HTR-8/SVneo (cell line): ENCODE data around the gene SLC25A13.
"Not testable (repeated sequence)": the region's sequence is repeated elsewhere in the genome, so short reads cannot be mapped to it uniquely, and the experiment has no call there.

Source experiments
- DNase-seq: peaks from one replicate; pipeline ENCODE4 v3.0.0; 2011; ENCODE audit warnings: low spot score, mixed read lengths; ENCODE audit not compliant: insufficient read length
- FAIRE-seq: peaks from 2 replicates; lab custom pipeline; 2011; peaks lifted over from hg19 to GRCh38; lab: Jason Lieb, UNC

Gene SLC25A13

GRCh38 chr7:96179341-96179740, 142.6 kb downstream of the SLC25A13 start:
- FAIRE-seq (no peak), DNase-seq (no peak)

- no peak for FAIRE-seq
- DNase-seq, result no peak
Observed at GRCh38 chr7:96178581-96178980, 143.3 kb downstream of the SLC25A13 start.

GRCh38 chr7:96177353-96177752, 144.5 kb downstream of the SLC25A13 start:
- FAIRE-seq, result no peak
- no peak for DNase-seq

- FAIRE-seq (no peak), DNase-seq (no peak)
Observed at GRCh38 chr7:96174812-96175211, 147.1 kb downstream of the SLC25A13 start.

DNA sequence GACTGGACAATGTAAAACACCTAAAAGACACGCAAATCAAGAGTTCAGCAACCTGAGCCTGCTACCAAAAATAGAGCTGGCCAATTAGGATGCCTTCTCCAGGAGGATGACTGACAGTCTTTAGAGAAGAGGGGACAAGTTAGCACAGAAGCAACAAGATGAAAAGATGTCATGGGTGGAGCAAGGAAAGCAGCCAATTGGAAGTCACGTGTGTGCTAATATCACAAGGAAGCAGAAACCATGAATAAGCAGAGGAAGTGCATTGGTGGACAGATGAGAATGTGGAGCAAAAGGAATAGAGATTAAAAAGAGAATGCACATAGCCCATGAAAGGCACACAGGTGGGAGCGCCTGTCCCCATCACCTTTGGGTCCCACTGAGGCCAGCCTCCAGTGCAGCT, 148.1 kb downstream of the SLC25A13 start:
- FAIRE-seq, result no peak
- no peak for DNase-seq

DNA sequence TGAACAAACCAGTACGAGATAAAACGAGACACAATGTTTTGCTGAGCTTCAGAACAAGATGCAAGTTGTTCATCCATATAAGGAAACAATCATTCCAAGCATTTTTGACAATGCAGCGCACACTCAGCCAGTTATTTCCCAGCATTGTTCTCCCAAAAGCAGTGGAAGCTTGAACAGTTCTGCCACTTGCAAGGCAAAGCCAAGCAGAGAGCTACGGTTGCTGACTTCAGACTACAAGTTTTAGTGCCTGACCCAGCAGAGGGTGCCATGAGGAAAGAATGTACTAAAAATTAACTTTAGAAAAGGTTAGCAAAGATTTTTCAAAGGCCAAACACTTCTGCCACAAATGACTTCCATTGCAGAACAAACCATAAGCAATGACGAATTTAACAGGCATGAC, 152.5 kb downstream of the SLC25A13 start:
- no peak for DNase-seq
- no peak for FAIRE-seq

- FAIRE-seq (no peak), DNase-seq (no peak)
Observed at GRCh38 chr7:96167424-96167823, 154.5 kb downstream of the SLC25A13 start.

GRCh38 chr7:96161897-96162296, 160.0 kb downstream of the SLC25A13 start:
- FAIRE-seq (no peak), DNase-seq (no peak)

- DNase-seq, result no peak
- no peak for FAIRE-seq
Observed at GRCh38 chr7:96157856-96158255, 164.0 kb downstream of the SLC25A13 start.

GRCh38 chr7:96154506-96154905, 167.4 kb downstream of the SLC25A13 start:
- peak; percentile 5 for DNase-seq
- FAIRE-seq, result not testable (repeated sequence)

GRCh38 chr7:96152706-96153105, 169.2 kb downstream of the SLC25A13 start:
- FAIRE-seq (no peak), DNase-seq (no peak)

DNA sequence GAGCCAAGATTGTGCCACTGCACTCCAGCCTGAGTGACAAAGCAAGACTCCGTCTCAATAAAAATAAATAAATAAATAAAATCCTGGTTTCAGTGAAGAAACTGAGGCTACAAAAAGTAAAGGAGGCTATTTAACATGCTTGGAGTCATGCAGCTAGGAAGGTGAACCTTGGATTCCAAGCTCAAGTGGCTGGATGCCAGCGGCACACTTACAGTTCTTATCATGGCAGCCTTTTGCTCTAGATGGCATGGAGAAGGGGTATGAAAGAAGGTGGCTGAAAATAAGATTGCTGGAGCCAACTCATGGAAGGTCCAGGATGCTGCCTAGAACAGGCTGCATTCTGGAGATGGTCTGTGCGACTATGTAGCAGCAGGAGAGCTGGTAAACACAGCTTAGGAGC, 170.0 kb downstream of the SLC25A13 start:
- FAIRE-seq, result no peak
- DNase-seq, result no peak

- FAIRE-seq, result no peak
- DNase-seq, result no peak
Observed at GRCh38 chr7:96144260-96144526, 177.7 kb downstream of the SLC25A13 start.

GRCh38 chr7:96143495-96144259, 178.2 kb downstream of the SLC25A13 start:
- FAIRE-seq (no peak), DNase-seq (no peak)

DNA sequence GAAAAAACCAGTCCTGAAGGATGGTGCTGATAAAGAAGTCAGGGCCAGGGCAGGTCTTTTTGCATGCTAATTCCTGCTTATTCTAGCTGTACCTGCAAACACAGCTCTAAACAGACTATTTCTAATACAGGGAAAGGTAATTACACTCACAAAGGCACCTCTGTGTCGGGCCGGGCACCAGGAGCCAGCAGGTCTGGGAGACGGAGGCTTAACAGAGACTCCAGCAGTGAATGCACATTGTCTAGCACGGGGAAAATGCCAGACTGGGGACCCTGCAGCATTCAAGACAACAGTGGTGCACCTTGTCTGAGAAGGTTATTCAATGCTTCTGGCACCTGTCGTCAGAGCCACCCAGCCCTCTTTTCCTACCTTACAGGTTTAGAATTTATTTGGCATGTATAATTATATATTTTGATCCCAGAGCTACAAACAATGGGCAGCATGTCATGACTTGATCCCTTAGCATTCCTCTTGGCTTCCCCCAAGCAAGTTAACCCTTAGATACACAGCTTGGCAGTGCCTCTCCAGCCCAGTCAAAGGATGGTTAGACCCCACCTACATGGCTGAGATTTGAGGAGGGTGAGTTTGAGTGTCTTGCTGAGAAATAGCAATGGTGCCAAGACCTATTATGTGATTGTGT, 185.2 kb downstream of the SLC25A13 start:
- no peak for FAIRE-seq
- DNase-seq, result no peak

DNA sequence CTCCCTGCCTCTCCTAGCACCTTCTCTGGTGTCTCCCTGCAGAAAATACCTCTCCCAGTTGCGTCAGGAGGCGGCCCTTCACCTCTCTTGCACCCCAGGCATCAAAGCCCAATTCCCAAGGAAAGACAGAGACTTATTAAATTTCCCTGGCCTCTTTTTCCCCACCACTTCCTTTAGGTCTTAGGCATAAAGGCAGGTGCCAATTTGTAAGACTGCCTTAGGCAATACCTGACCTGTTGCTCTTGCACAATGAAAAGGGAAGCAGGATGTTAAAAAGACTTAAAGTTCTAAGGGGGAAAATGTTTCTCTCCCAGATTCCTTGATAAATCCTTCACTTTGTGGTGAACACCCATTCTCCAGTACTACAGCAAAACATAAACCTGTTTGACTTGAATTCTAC, 186.7 kb downstream of the SLC25A13 start:
- DNase-seq (no peak), FAIRE-seq (no peak)

- DNase-seq, result no peak
- FAIRE-seq, result no peak
Observed at GRCh38 chr7:96131525-96131924, 190.4 kb downstream of the SLC25A13 start.

DNA sequence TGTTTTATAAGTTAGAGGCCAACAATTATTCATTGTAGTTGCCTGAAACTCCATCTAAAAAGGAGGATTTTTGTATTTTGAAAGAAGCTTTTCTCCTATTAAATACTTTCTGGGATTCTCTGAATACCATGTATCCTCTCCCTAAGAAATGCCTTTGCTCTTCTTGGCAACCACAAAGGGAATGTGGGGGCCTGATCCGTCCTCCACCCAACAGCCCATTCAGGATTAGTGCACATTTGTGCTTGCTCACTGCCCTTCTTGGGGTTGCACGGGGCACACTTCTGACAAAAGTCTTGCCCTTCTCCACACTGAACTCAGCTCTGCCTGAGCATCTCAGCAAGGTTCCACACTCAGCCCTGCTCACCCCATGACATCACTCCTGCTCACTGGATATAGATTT, 194.2 kb downstream of the SLC25A13 start:
- DNase-seq (no peak), FAIRE-seq (no peak)

DNA sequence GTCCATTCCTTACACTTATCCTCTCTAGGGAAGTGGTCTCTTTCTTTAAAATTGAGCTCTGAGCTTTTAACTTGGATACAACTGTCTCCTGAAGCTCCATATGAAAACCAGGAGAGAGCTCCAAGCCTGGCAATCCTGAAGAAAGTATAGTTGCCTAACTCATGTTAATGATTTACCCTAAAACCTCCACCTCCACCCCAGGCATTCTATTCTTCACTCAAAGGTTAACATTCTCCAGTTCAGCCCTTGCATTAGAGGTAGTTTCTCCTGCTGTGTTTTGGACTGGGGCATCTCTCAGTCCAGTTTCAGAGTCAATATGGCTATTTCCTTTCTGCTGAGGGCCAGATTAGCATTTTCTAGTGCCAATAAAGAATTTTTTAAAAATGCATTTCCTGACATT, 195.5 kb downstream of the SLC25A13 start:
- FAIRE-seq, result no peak
- no peak for DNase-seq

GRCh38 chr7:96122746-96123145, 199.2 kb downstream of the SLC25A13 start:
- no peak for FAIRE-seq

DNA sequence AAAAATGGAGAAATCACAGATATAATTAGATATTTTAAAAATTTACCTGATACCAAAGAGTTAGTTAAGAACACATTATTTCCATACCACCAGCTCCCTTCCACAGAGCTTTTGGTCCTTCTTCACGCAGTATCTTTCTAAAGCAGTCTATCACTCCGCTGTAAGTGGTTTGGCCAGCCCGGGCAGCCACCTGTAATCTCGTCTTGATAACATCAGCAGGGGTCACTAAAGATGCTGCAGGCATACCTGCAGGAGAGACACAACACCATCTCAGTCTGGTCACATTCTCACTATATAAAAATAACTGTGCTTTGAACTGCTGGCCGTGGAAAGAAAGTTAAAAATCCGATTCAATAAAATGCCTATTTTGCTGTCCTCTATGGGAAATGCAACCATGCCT, 200.1 kb downstream of the SLC25A13 start:
- DNase-seq (no peak), FAIRE-seq (no peak)

More at GRCh38 chr7:96122746-96123145, 199.2 kb downstream of the SLC25A13 start:
- DNase-seq, result no peak
